PC-9 (cell line): ENCODE data around the gene PLIN4.

ENCODE experiments used
- EZH2 ChIP-seq: fragments of 200-600 bp; sonication (generic); IDR thresholded peaks from 2 replicates; pipeline ENCODE4 v1.8.0; 2017; ENCODE audit warnings: antibody characterized with exemption, low read depth
- TF ChIP-seq, protein P1 (sequence below): fragments of 200-600 bp; sonication (generic); conservative IDR thresholded peaks from 2 replicates; pipeline ENCODE4 v1.6.1; 2017; ENCODE audit warnings: mixed run types, antibody characterized with exemption, mild to moderate bottlenecking, moderate library complexity

DNA sequence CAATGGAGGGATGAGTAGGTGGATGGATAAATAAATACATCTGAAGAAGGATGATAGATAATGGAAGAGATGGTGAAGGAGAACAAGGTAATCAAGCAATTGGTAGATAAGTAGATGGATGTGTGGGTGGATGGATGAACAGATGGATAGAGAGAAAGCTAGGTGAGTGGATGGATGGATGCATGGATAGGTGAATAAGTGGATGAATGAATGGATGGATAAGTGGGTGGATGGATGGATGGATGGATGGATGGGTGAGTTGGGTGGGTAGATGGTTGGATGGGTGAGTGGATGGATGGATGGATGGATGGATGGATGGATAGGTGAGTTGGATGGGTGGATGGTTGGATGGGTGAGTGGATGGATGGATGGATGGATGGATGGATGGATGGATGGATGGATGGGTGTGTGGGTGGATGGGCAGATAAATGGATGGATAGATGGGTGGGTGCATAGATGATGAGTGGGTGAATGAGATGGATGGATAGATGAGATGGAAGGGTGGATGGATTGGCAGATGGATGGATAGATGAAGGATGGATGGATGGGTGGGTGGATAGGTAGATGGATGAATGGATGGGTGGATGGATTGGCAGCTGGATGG, 34.9 kb upstream of the PLIN4 start:
- TF ChIP-seq, protein P1, sequence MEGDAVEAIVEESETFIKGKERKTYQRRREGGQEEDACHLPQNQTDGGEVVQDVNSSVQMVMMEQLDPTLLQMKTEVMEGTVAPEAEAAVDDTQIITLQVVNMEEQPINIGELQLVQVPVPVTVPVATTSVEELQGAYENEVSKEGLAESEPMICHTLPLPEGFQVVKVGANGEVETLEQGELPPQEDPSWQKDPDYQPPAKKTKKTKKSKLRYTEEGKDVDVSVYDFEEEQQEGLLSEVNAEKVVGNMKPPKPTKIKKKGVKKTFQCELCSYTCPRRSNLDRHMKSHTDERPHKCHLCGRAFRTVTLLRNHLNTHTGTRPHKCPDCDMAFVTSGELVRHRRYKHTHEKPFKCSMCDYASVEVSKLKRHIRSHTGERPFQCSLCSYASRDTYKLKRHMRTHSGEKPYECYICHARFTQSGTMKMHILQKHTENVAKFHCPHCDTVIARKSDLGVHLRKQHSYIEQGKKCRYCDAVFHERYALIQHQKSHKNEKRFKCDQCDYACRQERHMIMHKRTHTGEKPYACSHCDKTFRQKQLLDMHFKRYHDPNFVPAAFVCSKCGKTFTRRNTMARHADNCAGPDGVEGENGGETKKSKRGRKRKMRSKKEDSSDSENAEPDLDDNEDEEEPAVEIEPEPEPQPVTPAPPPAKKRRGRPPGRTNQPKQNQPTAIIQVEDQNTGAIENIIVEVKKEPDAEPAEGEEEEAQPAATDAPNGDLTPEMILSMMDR, result no peak
- no peak for TF ChIP-seq EZH2
